Thyroid gland (tissue), 4 donors: ENCODE data around the gene GPHB5. TPM values are rescaled to one million over a fixed set of nuclear protein-coding genes. Genes with fewer than 3 reads are reported as not detected.

ENCODE experiments used
- DNase-seq, 2 donors: peaks; one replicate each; pipeline ENCODE4 v3.0.0-alpha.2; 2019
- H3K27ac ChIP-seq, 3 donors: fragments of 200-600 bp; sonication (generic); 1 replicate in 2 of 3; 2 replicates in 1 of 3; pipeline ENCODE4 v1.5.1; 2016 to 2019; ENCODE audit warnings: mild to moderate bottlenecking in 1 of 3, moderate library complexity in 1 of 3
- H3K27me3 ChIP-seq: fragments of 200-600 bp; sonication (generic); one replicate; pipeline ENCODE4 v1.5.1; 2019
- H3K36me3 ChIP-seq, 2 donors: fragments of 200-600 bp; sonication (generic); one replicate each; pipeline ENCODE4 v1.5.1; 2016 to 2019
- H3K4me1 ChIP-seq, 2 donors: fragments of 200-600 bp; sonication (generic); one replicate each; pipeline ENCODE4 v1.5.1; 2017 to 2019
- H3K4me3 ChIP-seq, 3 donors: fragments of 200-600 bp; sonication (generic); replicated peaks in 1 of 3; 1 replicate in 2 of 3; 2 replicates in 1 of 3; pipeline ENCODE4 v1.5.1; 2016; ENCODE audit warnings: mild to moderate bottlenecking in 1 of 3
- H3K9me3 ChIP-seq: fragments of 200-600 bp; sonication (generic); one replicate; pipeline ENCODE4 v1.5.1; 2017
- POLR2A ChIP-seq, 2 donors: fragments of 450-650 bp; IDR thresholded peaks; one replicate each; pipeline ENCODE4 v1.6.1; 2017; ENCODE audit warnings: antibody characterized with exemption in 2 of 2, mild to moderate bottlenecking in 2 of 2, moderate library complexity in 1 of 2
- WGBS, 2 donors: methylation state at CpG; one replicate each; pipeline ENCODE4 v1.1.5; 2017; 5-methylcytosine and 5-hydroxymethylcytosine counted together
- intact Hi-C: fragments of 100-400 bp; cut with DNase I; formaldehyde crosslinking; loops from one replicate; pipeline ENCODE4 v1.15.1; 2023
- total RNA-seq, 4 donors: library from RNA; depleted of rRNA; stranded (reverse); fragments of >200 nt; gene quantifications; one replicate each; pipeline ENCODE4 v1.2.3, GENCODE V29; 2016
- TF ChIP-seq, protein P1 (sequence below), 6 experiments: fragments of 200-600 bp in 3 of 6; fragments of 450-650 bp in 3 of 6; sonication (generic) in 3 of 6; IDR thresholded peaks; one replicate each; pipeline ENCODE4 v1.5.1; 2016 to 2019; ENCODE audit warnings: antibody characterized with exemption in 6 of 6, mild to moderate bottlenecking in 2 of 6, inconsistent platforms in 1 of 6, moderate library complexity in 1 of 6

Gene GPHB5
- total RNA-seq, 4 donors from 2014 or later: not detected

DNA sequence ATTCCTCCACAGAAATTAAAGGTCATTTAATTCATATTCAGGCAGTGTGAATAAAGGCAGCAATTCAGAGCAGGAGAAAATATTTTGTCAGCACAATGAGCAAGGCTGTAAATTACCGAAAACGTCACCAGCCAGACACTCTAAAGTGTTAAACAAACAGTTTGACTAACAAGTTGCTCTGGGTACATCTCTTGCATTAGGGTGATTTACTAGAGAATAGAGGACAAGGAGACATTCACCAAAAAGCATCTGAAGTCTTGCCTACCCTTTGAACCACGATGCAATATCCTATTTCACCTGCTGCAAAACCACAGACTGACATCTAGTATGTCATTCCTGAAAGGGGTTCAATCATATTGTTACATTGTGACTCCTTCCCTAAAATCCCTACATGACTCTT lies 27.1 kb upstream of the GPHB5 start:
- Histone ChIP-seq H3K27ac (no peak overlapping the region), H3K9me3 (no peaks in the 10 kb centered on the region), H3K4me1 (no peaks in the 10 kb centered on the region), H3K27me3 (no peaks in the 10 kb centered on the region), H3K4me3 (no peak overlapping the region), H3K36me3 (no peaks in the 10 kb centered on the region)
- DNase-seq: no peak
- intact Hi-C loops: no loop called here
- no peak for TF ChIP-seq POLR2A (IDR thresholded peaks at IDR 0.05)
- WGBS, 2 donors: 44 to 58% methylated on average over 3 of the region's 3 CpGs

DNA sequence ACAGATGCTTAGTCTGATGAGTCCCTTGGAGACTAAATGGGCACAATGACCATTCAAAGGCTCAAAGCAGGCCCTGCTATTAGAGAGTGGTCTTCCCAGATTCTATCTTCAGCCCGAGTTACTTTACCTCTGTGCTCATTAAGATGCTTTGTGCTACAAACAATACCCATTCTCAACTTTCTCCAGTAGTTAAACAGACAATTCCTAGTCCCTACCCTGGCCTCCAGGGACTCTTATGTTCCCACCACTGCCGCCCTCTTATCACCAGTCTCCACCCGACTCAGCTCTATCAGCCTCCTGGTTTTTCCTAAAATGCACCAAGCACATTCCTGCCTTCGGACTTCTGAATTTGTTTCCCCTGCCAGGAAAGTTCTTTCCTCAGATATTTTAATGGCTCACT lies 25.6 kb upstream of the GPHB5 start:
- intact Hi-C loops: no loop called here
- Histone ChIP-seq H3K36me3 (no peaks in the 10 kb centered on the region), H3K4me1 (no peaks in the 10 kb centered on the region), H3K9me3 (no peaks in the 10 kb centered on the region), H3K27ac (no peak overlapping the region), H3K4me3 (no peak overlapping the region), H3K27me3 (no peaks in the 10 kb centered on the region)
- no peak for DNase-seq
- TF ChIP-seq, protein P1, sequence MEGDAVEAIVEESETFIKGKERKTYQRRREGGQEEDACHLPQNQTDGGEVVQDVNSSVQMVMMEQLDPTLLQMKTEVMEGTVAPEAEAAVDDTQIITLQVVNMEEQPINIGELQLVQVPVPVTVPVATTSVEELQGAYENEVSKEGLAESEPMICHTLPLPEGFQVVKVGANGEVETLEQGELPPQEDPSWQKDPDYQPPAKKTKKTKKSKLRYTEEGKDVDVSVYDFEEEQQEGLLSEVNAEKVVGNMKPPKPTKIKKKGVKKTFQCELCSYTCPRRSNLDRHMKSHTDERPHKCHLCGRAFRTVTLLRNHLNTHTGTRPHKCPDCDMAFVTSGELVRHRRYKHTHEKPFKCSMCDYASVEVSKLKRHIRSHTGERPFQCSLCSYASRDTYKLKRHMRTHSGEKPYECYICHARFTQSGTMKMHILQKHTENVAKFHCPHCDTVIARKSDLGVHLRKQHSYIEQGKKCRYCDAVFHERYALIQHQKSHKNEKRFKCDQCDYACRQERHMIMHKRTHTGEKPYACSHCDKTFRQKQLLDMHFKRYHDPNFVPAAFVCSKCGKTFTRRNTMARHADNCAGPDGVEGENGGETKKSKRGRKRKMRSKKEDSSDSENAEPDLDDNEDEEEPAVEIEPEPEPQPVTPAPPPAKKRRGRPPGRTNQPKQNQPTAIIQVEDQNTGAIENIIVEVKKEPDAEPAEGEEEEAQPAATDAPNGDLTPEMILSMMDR (IDR thresholded peaks at IDR 0.05): no peak
- TF ChIP-seq POLR2A (IDR thresholded peaks at IDR 0.05): no peak
- 56 to 60% methylated on average over 4 of the region's 4 CpGs for WGBS, 2 donors

DNA sequence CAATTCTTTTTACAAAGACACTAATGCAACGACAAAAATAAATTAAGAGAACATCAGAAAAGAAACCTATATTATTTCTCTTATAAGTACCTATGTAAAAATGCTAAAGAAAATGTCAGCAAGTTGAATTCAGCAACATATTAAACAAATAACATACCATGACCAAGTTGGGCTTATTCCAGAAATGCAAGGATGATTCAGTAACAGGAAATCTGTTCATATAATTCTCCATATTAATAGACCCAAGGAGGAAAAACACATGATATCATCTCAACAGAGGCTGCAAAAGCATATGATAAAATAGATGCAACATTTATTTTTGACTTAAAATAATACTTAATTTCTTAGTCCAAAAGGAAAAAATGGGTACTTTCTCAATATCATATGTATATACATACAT lies 25.1 kb upstream of the GPHB5 start:
- Histone ChIP-seq H3K36me3 (no peaks in the 10 kb centered on the region), H3K27ac (no peak overlapping the region), H3K27me3 (no peaks in the 10 kb centered on the region), H3K4me1 (no peaks in the 10 kb centered on the region), H3K9me3 (no peaks in the 10 kb centered on the region), H3K4me3 (no peak overlapping the region)
- DNase-seq: no peak
- TF ChIP-seq POLR2A (IDR thresholded peaks at IDR 0.05): no peak
- TF ChIP-seq, protein P1 (IDR thresholded peaks at IDR 0.05): no peak
- 85 to 91% methylated on average over 1 of the region's 1 CpG for WGBS, 2 donors
- intact Hi-C loops: no loop called here

DNA sequence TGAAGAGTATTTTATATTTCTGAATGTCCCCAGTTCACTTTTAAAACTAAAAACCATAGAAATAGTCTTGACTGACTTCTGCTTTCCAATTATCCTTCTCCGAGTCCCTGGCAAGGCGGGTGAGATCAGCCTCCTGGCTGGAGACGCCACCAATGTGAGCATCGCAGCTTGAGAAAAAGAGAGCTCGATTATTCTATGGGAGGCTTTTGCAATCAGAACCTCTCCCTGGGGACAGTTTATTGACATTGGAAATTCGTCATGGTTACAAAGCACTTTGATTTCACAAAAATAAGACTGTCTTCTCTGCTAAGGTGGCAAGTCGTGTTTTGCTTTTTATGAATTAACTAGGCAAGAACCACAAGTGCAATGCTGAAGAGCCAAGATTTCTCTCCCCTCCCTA lies 23.6 kb upstream of the GPHB5 start:
- intact Hi-C loops: no loop called here
- Histone ChIP-seq H3K4me1 (no peaks in the 10 kb centered on the region), H3K4me3 (no peak overlapping the region), H3K36me3 (no peaks in the 10 kb centered on the region), H3K9me3 (no peaks in the 10 kb centered on the region), H3K27ac (no peak overlapping the region), H3K27me3 (no peaks in the 10 kb centered on the region)
- DNase-seq: no peak
- WGBS, 2 donors: 56 to 58% methylated on average over 7 of the region's 7 CpGs
- no peak for TF ChIP-seq POLR2A (IDR thresholded peaks at IDR 0.05)
- TF ChIP-seq, protein P1 (IDR thresholded peaks at IDR 0.05): no peak

DNA sequence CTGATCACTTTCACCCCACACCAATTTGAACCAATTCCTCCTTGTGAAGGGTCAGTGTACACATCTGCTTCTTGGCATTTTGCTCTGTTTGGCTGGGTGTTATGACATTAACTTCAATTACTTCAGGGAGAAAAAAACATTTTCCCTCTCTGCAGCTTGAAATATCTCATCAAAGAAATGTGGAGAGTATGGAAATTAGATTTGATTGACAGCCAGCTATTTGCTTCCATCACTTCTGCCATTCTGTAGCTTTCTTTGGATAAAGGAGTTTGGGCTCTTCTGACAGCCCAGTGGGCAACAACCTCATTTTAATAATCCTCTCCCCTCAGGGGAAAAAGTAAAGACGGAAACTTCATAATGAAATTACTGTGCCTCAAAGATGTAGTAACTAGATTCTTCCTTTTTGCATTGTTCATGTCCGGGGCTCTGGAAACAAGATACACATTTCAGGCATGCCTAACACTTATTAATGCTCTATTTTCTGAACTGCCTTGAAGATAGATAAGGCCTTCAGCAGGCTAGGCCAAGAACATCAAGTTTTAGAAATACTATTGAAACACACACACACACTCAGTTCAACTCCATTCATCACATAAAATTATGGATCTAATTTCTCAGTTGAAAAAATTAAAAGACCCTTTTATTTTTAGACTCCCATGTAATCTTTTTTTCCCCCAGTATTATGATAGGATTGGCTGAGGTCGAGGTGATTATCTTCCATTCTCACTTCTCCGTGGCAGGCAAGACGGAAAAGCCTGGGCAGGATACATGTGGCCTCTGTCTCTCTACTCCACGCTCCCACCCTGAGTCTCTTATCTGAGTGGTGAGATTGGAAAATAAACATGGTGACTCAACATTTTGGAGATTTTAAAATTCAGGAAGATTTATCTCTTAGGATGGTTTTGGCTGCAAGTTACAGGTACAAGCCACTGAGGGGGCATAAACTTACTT lies 10.3 kb upstream of the GPHB5 start:
- no peak for DNase-seq
- no peaks in the 10 kb centered on the region for H3K9me3 ChIP-seq
- no peak for TF ChIP-seq POLR2A (IDR thresholded peaks at IDR 0.05)
- TF ChIP-seq, protein P1 (IDR thresholded peaks at IDR 0.05): no peak
- H3K4me3 ChIP-seq: no peak overlapping the region
- H3K36me3 ChIP-seq: no peaks in the 10 kb centered on the region
- H3K27ac ChIP-seq: no peak overlapping the region
- no peaks in the 10 kb centered on the region for H3K4me1 ChIP-seq
- H3K27me3 ChIP-seq: no peaks in the 10 kb centered on the region
- intact Hi-C loops: no loop called here
- WGBS, 2 donors: 73 to 79% methylated on average over 6 of the region's 6 CpGs
